ENCODE data around the gene CNNM3.

CNNM3 gene

DNA sequence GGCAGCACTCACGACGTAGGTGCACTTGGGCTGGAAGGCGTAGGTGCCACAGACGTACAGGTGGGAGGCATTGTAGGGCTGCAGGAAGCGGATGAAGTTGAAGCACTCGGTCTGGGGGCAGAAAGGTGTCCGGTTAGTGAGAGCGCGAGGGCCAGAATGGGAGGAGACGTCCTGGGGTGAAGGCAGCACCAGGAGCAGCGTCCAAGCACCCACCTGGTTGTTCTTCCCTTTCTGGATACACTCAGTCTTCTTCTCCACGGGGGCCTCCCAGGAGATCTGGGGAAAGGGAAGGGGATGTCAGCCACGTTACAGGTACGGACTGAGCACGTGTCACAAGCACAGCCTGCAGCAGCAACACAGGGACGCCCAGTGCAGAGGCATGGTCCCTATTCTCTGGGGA, 49.6 kb downstream of the CNNM3 start:
- Histone ChIP-seq H3K9me3 (ENCODE audit: control insufficient read depth, insufficient read depth, low read depth, low read length) (no peaks in the 10 kb centered on the region), H3K4me1 (ENCODE audit: control insufficient read depth, insufficient read depth, low read length) (peaks cover 3% of the 10 kb centered on the region; the same call in 1 of the 2 replicates), H3K36me3 (ENCODE audit: control insufficient read depth in 2 of 2, insufficient read depth in 1 of 2, low read length in 2 of 2) (peaks cover 0 to 66% of the 10 kb centered on the region in 2 experiments; a peak in 1 of 3 replicates), H3K4me3 (ENCODE audit: low read depth, low read length) (no peak overlapping the region), H3K27ac (ENCODE audit: extremely low read depth, low read depth, low read length) (no peak overlapping the region)
- CTCF ChIA-PET, result interaction anchor here (0.7 kb wide), 1 partner anchor 197 kb away, joined by 3 read pairs; no protein-coding TSS in a partner anchor
- POLR2A ChIA-PET, result interaction anchor here (3.7 kb wide), 1 partner anchor 8 kb away, joined by 39 read pairs; the partner anchor contains the start of gene ANKRD39
- TF ChIP-seq KLF10 (tag by site-specific recombination; IDR thresholded peaks at IDR 0.05) (no peak), OVOL3 (tag by site-specific recombination; IDR thresholded peaks at IDR 0.05) (no peak), ZNF530 (tag by site-specific recombination; IDR thresholded peaks at IDR 0.05; ENCODE audit: low read depth) (no peak), ZBTB8A (tag by site-specific recombination; IDR thresholded peaks at IDR 0.05) (no peak), ZNF707 (tag by site-specific recombination; IDR thresholded peaks at IDR 0.05) (no peak), ZNF335 (tag by site-specific recombination; conservative IDR thresholded peaks at IDR 0.05) (no peak), ZFP3 (tag by site-specific recombination; IDR thresholded peaks at IDR 0.05; ENCODE audit: low read depth) (no peak), ZNF184 (tag by site-specific recombination; IDR thresholded peaks at IDR 0.05) (no peak), ZNF561 (tag by site-specific recombination; IDR thresholded peaks at IDR 0.05; ENCODE audit: borderline replicate concordance) (no peak), ZNF510 (tag by site-specific recombination; IDR thresholded peaks at IDR 0.05; ENCODE audit: insufficient replicate concordance) (no peak), SETDB1 (IDR thresholded peaks at IDR 0.05; ENCODE audit: insufficient read length, low read length) (no peak), ZNF146 (tag by site-specific recombination; IDR thresholded peaks at IDR 0.05) (no peak)
- TF ChIP-seq, protein P1, sequence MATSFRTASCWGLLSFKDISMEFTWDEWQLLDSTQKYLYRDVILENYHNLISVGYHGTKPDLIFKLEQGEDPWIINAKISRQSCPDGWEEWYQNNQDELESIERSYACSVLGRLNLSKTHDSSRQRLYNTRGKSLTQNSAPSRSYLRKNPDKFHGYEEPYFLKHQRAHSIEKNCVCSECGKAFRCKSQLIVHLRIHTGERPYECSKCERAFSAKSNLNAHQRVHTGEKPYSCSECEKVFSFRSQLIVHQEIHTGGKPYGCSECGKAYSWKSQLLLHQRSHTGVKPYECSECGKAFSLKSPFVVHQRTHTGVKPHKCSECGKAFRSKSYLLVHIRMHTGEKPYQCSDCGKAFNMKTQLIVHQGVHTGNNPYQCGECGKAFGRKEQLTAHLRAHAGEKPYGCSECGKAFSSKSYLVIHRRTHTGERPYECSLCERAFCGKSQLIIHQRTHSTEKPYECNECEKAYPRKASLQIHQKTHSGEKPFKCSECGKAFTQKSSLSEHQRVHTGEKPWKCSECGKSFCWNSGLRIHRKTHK (tag by site-specific recombination; IDR thresholded peaks at IDR 0.05), result no peak

DNA sequence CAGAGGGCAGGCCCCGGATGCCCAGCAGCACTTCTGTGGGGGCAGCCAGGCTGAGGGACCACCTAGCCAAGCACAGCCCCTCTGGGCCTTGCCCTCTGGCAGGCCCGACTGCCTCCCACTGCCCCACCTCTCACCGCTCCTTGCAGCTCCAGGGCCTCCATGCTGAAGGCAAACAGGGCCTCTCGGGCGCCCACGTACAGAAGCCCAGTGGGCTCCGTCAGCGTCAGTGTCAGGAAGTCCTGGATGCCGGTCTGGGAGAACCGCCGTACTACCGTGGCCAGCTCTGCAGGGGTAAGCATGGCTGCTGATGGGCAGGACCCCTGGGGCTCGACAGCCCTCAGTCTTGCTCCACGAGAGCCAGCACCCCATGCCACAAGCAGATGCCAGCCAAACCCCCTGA, 50.1 kb downstream of the CNNM3 start:
- ChIA-PET CTCF (interaction anchor here (0.6 to 3.9 kb wide), 3 partner anchors 8 to 85 kb away, joined by 4 to 33 read pairs (median 14); partner anchors contain the start of gene ANKRD39), POLR2A (interaction anchor here (3.7 kb wide), 1 partner anchor 9 kb away, joined by 39 read pairs; the partner anchor contains the start of gene ANKRD39)
- Histone ChIP-seq H3K27ac (ENCODE audit: extremely low read depth, low read depth, low read length) (no peak overlapping the region), H3K4me3 (ENCODE audit: low read depth, low read length) (no peak overlapping the region), H3K4me1 (ENCODE audit: control insufficient read depth, insufficient read depth, low read length) (peaks cover 3% of the 10 kb centered on the region; the same call in 1 of the 2 replicates), H3K36me3 (ENCODE audit: control insufficient read depth in 2 of 2, insufficient read depth in 1 of 2, low read length in 2 of 2) (peaks cover 0 to 61% of the 10 kb centered on the region in 2 experiments; a peak in 1 of 3 replicates), H3K9me3 (ENCODE audit: control insufficient read depth, insufficient read depth, low read depth, low read length) (no peaks in the 10 kb centered on the region)
- TF ChIP-seq GFI1B (tag by site-specific recombination; IDR thresholded peaks at IDR 0.05) (no peak), OVOL3 (tag by site-specific recombination; IDR thresholded peaks at IDR 0.05) (no peak), ZEB2 (tag by site-specific recombination; IDR thresholded peaks at IDR 0.05) (no peak), ZNF214 (tag by site-specific recombination; IDR thresholded peaks at IDR 0.05; ENCODE audit: borderline replicate concordance) (no peak), ZNF366 (tag by site-specific recombination; conservative IDR thresholded peaks at IDR 0.05) (no peak), ZFP41 (tag by site-specific recombination; IDR thresholded peaks at IDR 0.05; ENCODE audit: borderline replicate concordance) (no peak), ZIC2 (tag by site-specific recombination; IDR thresholded peaks at IDR 0.05) (no peak), ZNF121 (tag by site-specific recombination; IDR thresholded peaks at IDR 0.05) (no peak), ZNF549 (tag by site-specific recombination; IDR thresholded peaks at IDR 0.05) (no peak), ZNF112 (tag by site-specific recombination; IDR thresholded peaks at IDR 0.05) (no peak), ZNF146 (tag by site-specific recombination; IDR thresholded peaks at IDR 0.05) (no peak)
- TF ChIP-seq, protein P2, sequence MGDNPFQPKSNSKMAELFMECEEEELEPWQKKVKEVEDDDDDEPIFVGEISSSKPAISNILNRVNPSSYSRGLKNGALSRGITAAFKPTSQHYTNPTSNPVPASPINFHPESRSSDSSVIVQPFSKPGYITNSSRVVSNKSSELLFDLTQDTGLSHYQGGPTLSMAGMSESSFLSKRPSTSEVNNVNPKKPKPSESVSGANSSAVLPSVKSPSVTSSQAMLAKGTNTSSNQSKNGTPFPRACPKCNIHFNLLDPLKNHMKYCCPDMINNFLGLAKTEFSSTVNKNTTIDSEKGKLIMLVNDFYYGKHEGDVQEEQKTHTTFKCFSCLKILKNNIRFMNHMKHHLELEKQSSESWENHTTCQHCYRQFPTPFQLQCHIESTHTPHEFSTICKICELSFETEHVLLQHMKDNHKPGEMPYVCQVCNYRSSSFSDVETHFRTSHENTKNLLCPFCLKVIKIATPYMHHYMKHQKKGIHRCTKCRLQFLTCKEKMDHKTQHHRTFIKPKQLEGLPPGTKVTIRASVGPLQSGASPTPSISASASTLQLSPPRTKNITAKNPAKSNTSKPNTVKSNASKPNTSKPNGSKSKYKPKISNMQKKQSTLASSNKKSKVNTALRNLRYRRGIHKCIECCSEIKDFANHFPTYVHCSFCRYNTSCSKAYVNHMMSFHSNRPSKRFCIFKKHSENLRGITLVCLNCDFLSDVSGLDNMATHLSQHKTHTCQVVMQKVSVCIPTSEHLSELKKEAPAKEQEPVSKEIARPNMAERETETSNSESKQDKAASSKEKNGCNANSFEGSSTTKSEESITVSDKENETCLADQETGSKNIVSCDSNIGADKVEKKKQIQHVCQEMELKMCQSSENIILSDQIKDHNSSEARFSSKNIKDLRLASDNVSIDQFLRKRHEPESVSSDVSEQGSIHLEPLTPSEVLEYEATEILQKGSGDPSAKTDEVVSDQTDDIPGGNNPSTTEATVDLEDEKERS (tag by site-specific recombination; IDR thresholded peaks at IDR 0.05), result no peak
- TF ChIP-seq, protein P3, sequence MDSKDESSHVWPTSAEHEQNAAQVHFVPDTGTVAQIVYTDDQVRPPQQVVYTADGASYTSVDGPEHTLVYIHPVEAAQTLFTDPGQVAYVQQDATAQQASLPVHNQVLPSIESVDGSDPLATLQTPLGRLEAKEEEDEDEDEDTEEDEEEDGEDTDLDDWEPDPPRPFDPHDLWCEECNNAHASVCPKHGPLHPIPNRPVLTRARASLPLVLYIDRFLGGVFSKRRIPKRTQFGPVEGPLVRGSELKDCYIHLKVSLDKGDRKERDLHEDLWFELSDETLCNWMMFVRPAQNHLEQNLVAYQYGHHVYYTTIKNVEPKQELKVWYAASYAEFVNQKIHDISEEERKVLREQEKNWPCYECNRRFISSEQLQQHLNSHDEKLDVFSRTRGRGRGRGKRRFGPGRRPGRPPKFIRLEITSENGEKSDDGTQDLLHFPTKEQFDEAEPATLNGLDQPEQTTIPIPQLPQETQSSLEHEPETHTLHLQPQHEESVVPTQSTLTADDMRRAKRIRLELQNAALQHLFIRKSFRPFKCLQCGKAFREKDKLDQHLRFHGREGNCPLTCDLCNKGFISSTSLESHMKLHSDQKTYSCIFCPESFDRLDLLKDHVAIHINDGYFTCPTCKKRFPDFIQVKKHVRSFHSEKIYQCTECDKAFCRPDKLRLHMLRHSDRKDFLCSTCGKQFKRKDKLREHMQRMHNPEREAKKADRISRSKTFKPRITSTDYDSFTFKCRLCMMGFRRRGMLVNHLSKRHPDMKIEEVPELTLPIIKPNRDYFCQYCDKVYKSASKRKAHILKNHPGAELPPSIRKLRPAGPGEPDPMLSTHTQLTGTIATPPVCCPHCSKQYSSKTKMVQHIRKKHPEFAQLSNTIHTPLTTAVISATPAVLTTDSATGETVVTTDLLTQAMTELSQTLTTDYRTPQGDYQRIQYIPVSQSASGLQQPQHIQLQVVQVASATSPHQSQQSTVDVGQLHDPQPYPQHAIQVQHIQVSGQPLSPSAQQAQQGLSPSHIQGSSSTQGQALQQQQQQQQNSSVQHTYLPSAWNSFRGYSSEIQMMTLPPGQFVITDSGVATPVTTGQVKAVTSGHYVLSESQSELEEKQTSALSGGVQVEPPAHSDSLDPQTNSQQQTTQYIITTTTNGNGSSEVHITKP (tag by site-specific recombination; IDR thresholded peaks at IDR 0.05), result no peak
